Measurements from ENCODE around the gene PDLIM1.

PDLIM1 gene

GRCh38 chr10:95304463-95304862 is 13.7 kb upstream of the PDLIM1 start:
- no peaks in the 10 kb centered on the region for H3F3A ChIP-seq (ENCODE audit: insufficient read depth)
- H3K27ac ChIP-seq (ENCODE audit: low read depth, low read length): no peak overlapping the region
- no peaks in the 10 kb centered on the region for H3K9me3 ChIP-seq (ENCODE audit: insufficient read depth, low read length)
- H3K4me2 ChIP-seq (ENCODE audit: low read depth, low read length, poor library complexity, severe bottlenecking): no peak overlapping the region
- H3K9me2 ChIP-seq (replicated peaks; ENCODE audit: insufficient read depth, low read length): no peaks in the 10 kb centered on the region
- no peak overlapping the region for H3K4me3 ChIP-seq (ENCODE audit: insufficient read depth, low read length, poor library complexity, severe bottlenecking)
- H2AFZ ChIP-seq (ENCODE audit: low read depth, low read length, severe bottlenecking): no peak overlapping the region
- TF ChIP-seq CTCF (IDR thresholded peaks at IDR 0.05; ENCODE audit: insufficient read depth, low read length, poor library complexity, severe bottlenecking) (no peak), EZH2phosphoT487 (conservative IDR thresholded peaks at IDR 0.05; ENCODE audit: low read length) (no peak)
- no peaks in the 10 kb centered on the region for H4K20me1 ChIP-seq (ENCODE audit: low read depth, low read length)
- no peaks in the 10 kb centered on the region for H3K79me2 ChIP-seq (ENCODE audit: insufficient read depth, low read length)
- H3K9ac ChIP-seq (ENCODE audit: low read length): no peak overlapping the region
- H3K36me3 ChIP-seq (ENCODE audit: low read length): no peaks in the 10 kb centered on the region
- H3K27me3 ChIP-seq (ENCODE audit: low read length): no peaks in the 10 kb centered on the region

- no peaks in the 10 kb centered on the region for H3K9me3 ChIP-seq (ENCODE audit: insufficient read depth, low read length)
- no peak overlapping the region for H3K27ac ChIP-seq (ENCODE audit: low read depth, low read length)
- H3K4me2 ChIP-seq (ENCODE audit: low read depth, low read length, poor library complexity, severe bottlenecking): no peak overlapping the region
Measured at GRCh38 chr10:95303950-95304349, 13.1 kb upstream of the PDLIM1 start.

GRCh38 chr10:95303535-95303934 is 12.7 kb upstream of the PDLIM1 start:
- no peaks in the 10 kb centered on the region for H3K79me2 ChIP-seq (ENCODE audit: insufficient read depth, low read length)
- TF ChIP-seq EZH2phosphoT487 (conservative IDR thresholded peaks at IDR 0.05; ENCODE audit: low read length) (no peak), CTCF (IDR thresholded peaks at IDR 0.05; ENCODE audit: insufficient read depth, low read length, poor library complexity, severe bottlenecking) (no peak)
- no peaks in the 10 kb centered on the region for H3F3A ChIP-seq (ENCODE audit: insufficient read depth)
- no peak overlapping the region for H2AFZ ChIP-seq (ENCODE audit: low read depth, low read length, severe bottlenecking)
- no peak overlapping the region for H3K4me2 ChIP-seq (ENCODE audit: low read depth, low read length, poor library complexity, severe bottlenecking)
- no peak overlapping the region for H3K4me3 ChIP-seq (ENCODE audit: insufficient read depth, low read length, poor library complexity, severe bottlenecking)
- H3K9me2 ChIP-seq (replicated peaks; ENCODE audit: insufficient read depth, low read length): no peaks in the 10 kb centered on the region
- H3K9ac ChIP-seq (ENCODE audit: low read length): no peak overlapping the region
- no peaks in the 10 kb centered on the region for H4K20me1 ChIP-seq (ENCODE audit: low read depth, low read length)
- no peak overlapping the region for H3K27ac ChIP-seq (ENCODE audit: low read depth, low read length)
- H3K36me3 ChIP-seq (ENCODE audit: low read length): no peaks in the 10 kb centered on the region
- H3K9me3 ChIP-seq (ENCODE audit: insufficient read depth, low read length): no peaks in the 10 kb centered on the region
- no peaks in the 10 kb centered on the region for H3K27me3 ChIP-seq (ENCODE audit: low read length)

More at GRCh38 chr10:95303950-95304349, 13.1 kb upstream of the PDLIM1 start:
- Histone ChIP-seq H3K36me3 (ENCODE audit: low read length) (no peaks in the 10 kb centered on the region), H4K20me1 (ENCODE audit: low read depth, low read length) (no peaks in the 10 kb centered on the region), H3K9me2 (replicated peaks; ENCODE audit: insufficient read depth, low read length) (no peaks in the 10 kb centered on the region), H3F3A (ENCODE audit: insufficient read depth) (no peaks in the 10 kb centered on the region), H3K27me3 (ENCODE audit: low read length) (no peaks in the 10 kb centered on the region), H2AFZ (ENCODE audit: low read depth, low read length, severe bottlenecking) (no peak overlapping the region), H3K79me2 (ENCODE audit: insufficient read depth, low read length) (no peaks in the 10 kb centered on the region), H3K9ac (ENCODE audit: low read length) (no peak overlapping the region), H3K4me3 (ENCODE audit: insufficient read depth, low read length, poor library complexity, severe bottlenecking) (no peak overlapping the region)
- TF ChIP-seq EZH2phosphoT487 (conservative IDR thresholded peaks at IDR 0.05; ENCODE audit: low read length) (no peak), CTCF (IDR thresholded peaks at IDR 0.05; ENCODE audit: insufficient read depth, low read length, poor library complexity, severe bottlenecking) (no peak)
